Liver (tissue), 9 donors: ENCODE data around the gene PDZRN4. TPM values are rescaled to one million over a fixed set of nuclear protein-coding genes. Genes with fewer than 3 reads are reported as not detected.

Experiments
- DNase-seq: peaks from one replicate; pipeline ENCODE4 v3.0.0-alpha.2; 2017; ENCODE audit warnings: low spot score
- H3K27ac ChIP-seq, 2 donors: one replicate each; pipeline ENCODE4 v1.7.0; 2013; ENCODE audit warnings: inconsistent platforms in 2 of 2, low read length in 2 of 2, control low read depth in 1 of 2, low read depth in 1 of 2, mild to moderate bottlenecking in 1 of 2
- H3K27me3 ChIP-seq, 4 donors: one replicate each; pipeline versions ENCODE4 v1.6.1 to v1.7.0; 2013; ENCODE audit warnings: low read length in 3 of 4, inconsistent platforms in 1 of 4, mild to moderate bottlenecking in 1 of 4, moderate library complexity in 1 of 4; ENCODE audit not compliant: control insufficient read depth in 4 of 4, insufficient read depth in 4 of 4
- H3K36me3 ChIP-seq, 4 donors: one replicate each; pipeline versions ENCODE4 v1.6.1 to v1.7.0; 2013; ENCODE audit warnings: low read length in 3 of 4, mild to moderate bottlenecking in 3 of 4, low read depth in 1 of 4, moderate library complexity in 1 of 4; ENCODE audit not compliant: control insufficient read depth in 4 of 4, insufficient read depth in 3 of 4
- H3K4me1 ChIP-seq, 4 donors: one replicate each; pipeline versions ENCODE4 v1.6.1 to v1.7.0; 2013; ENCODE audit warnings: low read length in 3 of 4, mild to moderate bottlenecking in 3 of 4, moderate library complexity in 1 of 4; ENCODE audit not compliant: control insufficient read depth in 4 of 4, insufficient read depth in 4 of 4
- H3K4me3 ChIP-seq, 3 donors: one replicate each; pipeline versions ENCODE4 v1.6.1 to v1.7.0; 2013; ENCODE audit warnings: low read length in 3 of 3, control low read depth in 1 of 3, low read depth in 1 of 3, mild to moderate bottlenecking in 1 of 3
- H3K9ac ChIP-seq, 2 donors: one replicate each; pipeline ENCODE4 v1.7.0; 2013; ENCODE audit warnings: low read length in 2 of 2, mild to moderate bottlenecking in 2 of 2, moderate library complexity in 2 of 2, control low read depth in 1 of 2, low read depth in 1 of 2
- H3K9me3 ChIP-seq, 4 donors: one replicate each; pipeline versions ENCODE4 v1.6.1 to v1.7.0; 2013; ENCODE audit warnings: low read length in 3 of 4; ENCODE audit not compliant: control insufficient read depth in 4 of 4
- ATF3 ChIP-seq: IDR thresholded peaks from 2 replicates; pipeline ENCODE4 v1.6.1; 2016; ENCODE audit warnings: antibody characterized with exemption
- CTCF ChIP-seq: fragments of 150-350 bp; IDR thresholded peaks from 2 replicates; pipeline ENCODE4 v1.5.1; 2017; ENCODE audit warnings: improper control_type of control experiment, low read depth, low read length; ENCODE audit not compliant: missing input control
- EGR1 ChIP-seq, 2 donors: IDR thresholded peaks; 2 replicates each; pipeline ENCODE4 v1.6.1; 2016 to 2018; ENCODE audit warnings: antibody characterized with exemption in 2 of 2, low read depth in 2 of 2
- FOXA1 ChIP-seq: IDR thresholded peaks from 2 replicates; pipeline ENCODE4 v1.6.1; 2016; ENCODE audit warnings: antibody characterized with exemption
- FOXA2 ChIP-seq: IDR thresholded peaks from 2 replicates; pipeline ENCODE4 v1.6.1; 2016; ENCODE audit warnings: antibody characterized with exemption
- GABPA ChIP-seq, 2 donors: IDR thresholded peaks in 1 of 2; conservative IDR thresholded peaks in 1 of 2; 2 replicates each; pipeline ENCODE4 v1.6.1; 2016; ENCODE audit warnings: antibody characterized with exemption in 2 of 2, mild to moderate bottlenecking in 1 of 2, moderate library complexity in 1 of 2
- HNF4A ChIP-seq, 2 donors: conservative IDR thresholded peaks; 2 replicates each; pipeline ENCODE4 v1.6.1; 2016; ENCODE audit warnings: antibody characterized with exemption in 2 of 2, mild to moderate bottlenecking in 2 of 2
- HNF4G ChIP-seq: IDR thresholded peaks from 2 replicates; pipeline ENCODE4 v1.6.1; 2016; ENCODE audit warnings: antibody characterized with exemption
- JUND ChIP-seq, 2 donors: IDR thresholded peaks; 2 replicates each; pipeline ENCODE4 v1.6.1; 2016; ENCODE audit warnings: antibody characterized with exemption in 2 of 2
- MAX ChIP-seq: IDR thresholded peaks from 2 replicates; pipeline ENCODE4 v1.6.1; 2016; ENCODE audit warnings: antibody characterized with exemption
- NR2F2 ChIP-seq: IDR thresholded peaks from 2 replicates; pipeline ENCODE4 v1.6.1; 2016; ENCODE audit warnings: antibody characterized with exemption
- RAD21 ChIP-seq, 2 donors: IDR thresholded peaks; 2 replicates each; pipeline ENCODE4 v1.6.1; 2016; ENCODE audit warnings: antibody characterized with exemption in 2 of 2, mild to moderate bottlenecking in 2 of 2
- REST ChIP-seq: IDR thresholded peaks from 2 replicates; pipeline ENCODE4 v1.6.1; 2016; ENCODE audit warnings: antibody characterized with exemption, mild to moderate bottlenecking
- RXRA ChIP-seq, 2 donors: IDR thresholded peaks; 2 replicates each; pipeline ENCODE4 v1.6.1; 2017 to 2018; ENCODE audit warnings: antibody characterized with exemption in 2 of 2, mild to moderate bottlenecking in 1 of 2
- SP1 ChIP-seq: IDR thresholded peaks from 2 replicates; pipeline ENCODE4 v1.6.1; 2018; ENCODE audit warnings: antibody characterized with exemption, mild to moderate bottlenecking
- TAF1 ChIP-seq: conservative IDR thresholded peaks from 2 replicates; pipeline ENCODE4 v1.6.1; 2016; ENCODE audit warnings: antibody characterized with exemption, mild to moderate bottlenecking
- YY1 ChIP-seq: IDR thresholded peaks from 2 replicates; pipeline ENCODE4 v1.6.1; 2016; ENCODE audit warnings: antibody characterized with exemption, mild to moderate bottlenecking
- ZBTB33 ChIP-seq: IDR thresholded peaks from 2 replicates; pipeline ENCODE4 v1.6.1; 2016; ENCODE audit warnings: antibody characterized with exemption
- WGBS: extraction: QIAGEN DNeasy Blood & Tissue Kit; methylation state at CpG from one replicate; pipeline ENCODE4 v1.1.7; 2013; 5-methylcytosine and 5-hydroxymethylcytosine counted together
- polyA plus RNA-seq, 2 donors: library from polyadenylated mRNA; stranded (reverse) in 1 of 2; unstranded in 1 of 2; fragments of 200-250 nt in 1 of 2; fragments of >200 nt in 1 of 2; fragmentation: Nextera tagmentation in 1 of 2; extraction: Ambion mirVana in 1 of 2; gene quantifications; one replicate each; pipeline versions ENCODE4 v1.2.1 to v1.2.3, GENCODE V29; 2013 to 2015
- total RNA-seq, 2 donors: library from RNA; depleted of rRNA; stranded (reverse); fragments of >200 nt; gene quantifications; one replicate each; pipeline ENCODE4 v1.2.3, GENCODE V29; 2014
- donor health status: healthy.
- donor health status: healthy.
- donor health status: healthy.
- donor health status: healthy.
- donor health status: healthy.

The PDZRN4 gene
- total and polyA plus RNA-seq, 4 donors, result 0.11 to 1.1 (median 0.24) TPM

GRCh38 chr12:41531147-41531829 lies 343.2 kb downstream of the PDZRN4 start:
- Histone ChIP-seq H3K36me3 (no peaks in the 10 kb centered on the region), H3K27me3 (no peaks in the 10 kb centered on the region), H3K27ac (no peak overlapping the region), H3K9ac (no peak overlapping the region), H3K9me3 (no peaks in the 10 kb centered on the region), H3K4me3 (no peak overlapping the region), H3K4me1 (no peaks in the 10 kb centered on the region)
- TF ChIP-seq RAD21 (IDR thresholded peaks at IDR 0.05) (no peak), NR2F2 (no peak), EGR1 (IDR thresholded peaks at IDR 0.05; ENCODE audit: low read depth in 2 of 2) (no peak), ATF3 (no peak), JUND (IDR thresholded peaks at IDR 0.05) (no peak), TAF1 (no peak), MAX (no peak), FOXA1 (no peak), SP1 (no peak), CTCF (no peak), FOXA2 (no peak), YY1 (no peak), RXRA (IDR thresholded peaks at IDR 0.05) (no peak)
- DNase-seq, result no peak
- WGBS, result 85% methylated on average over 13 of the region's 13 CpGs

GRCh38 chr12:41532072-41532471 lies 344.0 kb downstream of the PDZRN4 start:
- H3K4me1 ChIP-seq, result no peaks in the 10 kb centered on the region
- no peaks in the 10 kb centered on the region for H3K27me3 ChIP-seq
- no peaks in the 10 kb centered on the region for H3K9me3 ChIP-seq
- 76% methylated on average over 2 of the region's 2 CpGs for WGBS
- no peaks in the 10 kb centered on the region for H3K36me3 ChIP-seq
- TF ChIP-seq HNF4A (conservative IDR thresholded peaks at IDR 0.05) (no peak), ZBTB33 (no peak), GABPA (IDR thresholded peaks at IDR 0.05 in 1 of 2, conservative IDR thresholded peaks at IDR 0.05 in 1 of 2) (no peak), REST (no peak), NR2F2 (no peak), SP1 (no peak), HNF4G (no peak), EGR1 (IDR thresholded peaks at IDR 0.05; ENCODE audit: low read depth in 2 of 2) (no peak), CTCF (no peak), FOXA1 (no peak)
- no peak overlapping the region for H3K4me3 ChIP-seq
- no peak for DNase-seq
- no peak overlapping the region for H3K9ac ChIP-seq
- no peak overlapping the region for H3K27ac ChIP-seq
